A204.1 (cell line): ENCODE results near the gene GALNT17.
"Not testable (repeated sequence)": the region's sequence is repeated elsewhere in the genome, so short reads cannot be mapped to it uniquely, and the experiment has no call there.

Experiments
- FAIRE-seq: peaks from 2 replicates; lab custom pipeline; 2012; peaks lifted over from hg19 to GRCh38; lab: Jason Lieb, UNC

GALNT17 gene

DNA sequence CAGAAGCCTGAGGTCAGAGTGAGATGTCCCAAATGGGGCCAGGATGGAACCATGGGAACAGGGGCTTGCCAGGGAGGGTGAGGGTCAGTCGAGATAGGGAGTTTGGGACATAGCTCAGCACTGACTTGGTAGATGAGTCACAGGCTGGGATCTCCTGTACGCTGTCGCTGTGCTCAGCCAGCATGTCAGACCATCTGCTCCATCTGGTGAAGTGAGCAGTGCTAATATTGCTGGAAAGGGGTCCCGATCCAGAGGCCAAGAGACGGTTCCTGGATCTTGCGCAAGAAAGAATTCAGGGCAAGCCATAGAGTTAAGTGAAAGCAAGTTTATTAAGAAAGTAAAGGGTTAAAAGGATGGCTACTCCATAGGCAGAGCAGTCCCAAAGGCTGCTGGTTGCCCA is 505.6 kb downstream of the GALNT17 start:
- no peak for FAIRE-seq

- FAIRE-seq = no peak
Measured at GRCh38 chr7:71638108-71638507, 506.2 kb downstream of the GALNT17 start.

GRCh38 chr7:71639382-71640085 is 507.6 kb downstream of the GALNT17 start:
- FAIRE-seq = no peak

GRCh38 chr7:71643031-71643430 is 511.1 kb downstream of the GALNT17 start:
- FAIRE-seq = not testable (repeated sequence)

DNA sequence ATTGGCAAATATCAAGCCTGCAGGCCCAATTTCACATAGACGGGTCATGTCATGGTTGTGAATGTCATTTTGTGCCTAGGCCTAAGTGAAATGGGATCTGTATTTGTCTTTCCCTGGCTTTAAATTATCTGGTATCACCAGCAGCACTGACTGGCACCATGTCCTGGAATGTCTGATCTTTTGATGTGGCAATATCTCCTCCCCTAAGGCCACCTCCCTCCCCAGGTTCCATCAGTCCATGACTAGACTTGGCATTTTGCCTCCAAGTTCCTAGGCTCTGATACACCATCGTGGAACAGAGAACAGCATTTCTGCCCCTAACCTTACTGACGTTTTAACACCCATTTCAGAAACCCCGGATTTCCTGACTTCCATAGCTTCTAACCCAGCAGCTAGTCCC is 513.9 kb downstream of the GALNT17 start:
- FAIRE-seq = no peak

DNA sequence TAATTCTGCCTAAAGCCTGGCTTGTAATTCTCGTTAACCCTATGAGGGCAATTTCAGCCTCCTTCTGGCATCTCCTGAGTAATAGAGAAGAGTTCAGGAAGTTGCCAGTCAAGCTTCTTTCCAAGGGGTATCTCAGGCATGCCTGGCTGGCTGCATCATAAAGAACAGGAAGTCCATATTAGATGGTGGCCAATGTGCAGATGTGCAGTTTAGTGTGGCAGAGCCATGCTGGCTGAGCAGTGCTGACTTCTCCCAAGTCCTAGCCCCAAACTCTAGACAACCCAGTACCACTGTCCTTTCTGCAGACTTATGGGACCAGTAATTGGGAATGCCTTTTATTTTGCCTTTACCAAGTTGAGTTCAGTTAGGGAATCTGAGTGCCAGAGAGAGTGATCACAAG is 517.9 kb downstream of the GALNT17 start:
- no peak for FAIRE-seq

DNA sequence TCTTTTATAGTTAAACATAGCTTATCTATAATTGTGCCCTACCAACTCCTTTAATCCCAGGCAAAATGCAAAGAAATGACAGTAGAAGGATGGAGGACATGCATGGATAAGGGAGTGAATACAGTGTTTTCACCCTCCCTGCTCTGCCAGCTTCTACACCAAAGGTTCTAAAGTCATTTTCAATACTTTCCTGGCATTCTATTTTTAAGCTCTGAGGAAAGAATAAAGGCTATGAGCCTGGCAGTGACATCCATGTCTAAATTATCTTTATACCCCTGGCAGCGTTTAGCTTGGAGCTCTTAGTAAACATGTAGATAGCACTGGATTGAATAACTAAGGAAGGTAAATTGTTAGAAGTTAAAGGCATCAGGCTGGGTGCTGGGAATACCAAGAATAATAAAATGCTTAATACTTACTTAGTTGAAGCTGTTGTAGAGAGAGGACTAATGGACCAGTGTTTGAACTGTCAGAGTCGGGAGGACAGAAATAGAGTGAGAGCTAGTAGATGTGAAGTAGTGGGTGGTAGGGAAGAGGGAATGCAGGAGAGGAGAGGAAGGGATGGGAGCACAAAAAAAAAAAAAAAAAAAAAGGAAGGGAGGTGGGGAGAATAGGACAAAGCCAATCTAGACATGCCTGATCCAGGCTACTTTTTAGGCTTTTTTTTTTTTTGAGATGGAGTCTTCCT is 518.9 kb downstream of the GALNT17 start:
- no peak for FAIRE-seq

GRCh38 chr7:71652510-71652909 is 520.6 kb downstream of the GALNT17 start:
- no peak for FAIRE-seq

GRCh38 chr7:71657386-71657785 is 525.4 kb downstream of the GALNT17 start:
- FAIRE-seq = no peak

DNA sequence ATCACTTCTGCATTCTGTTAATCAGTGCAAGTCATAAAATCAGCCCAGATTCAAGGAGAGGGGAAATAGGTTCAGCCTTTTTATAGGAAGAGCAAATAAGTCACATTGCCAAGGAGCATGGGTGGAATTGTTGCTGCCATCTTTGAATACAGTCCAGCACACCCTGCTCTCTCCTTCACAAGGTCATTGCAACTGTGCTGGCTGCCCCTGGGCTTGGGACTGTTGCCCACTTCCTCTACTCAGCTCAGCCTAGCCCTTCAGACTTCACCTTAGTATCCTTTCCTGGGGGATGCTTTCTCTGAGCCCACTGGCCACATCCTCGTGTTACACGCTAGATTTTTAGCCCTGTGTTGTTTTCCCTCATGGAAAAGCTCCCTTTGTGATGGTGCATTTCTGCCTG is 527.7 kb downstream of the GALNT17 start:
- no peak for FAIRE-seq

DNA sequence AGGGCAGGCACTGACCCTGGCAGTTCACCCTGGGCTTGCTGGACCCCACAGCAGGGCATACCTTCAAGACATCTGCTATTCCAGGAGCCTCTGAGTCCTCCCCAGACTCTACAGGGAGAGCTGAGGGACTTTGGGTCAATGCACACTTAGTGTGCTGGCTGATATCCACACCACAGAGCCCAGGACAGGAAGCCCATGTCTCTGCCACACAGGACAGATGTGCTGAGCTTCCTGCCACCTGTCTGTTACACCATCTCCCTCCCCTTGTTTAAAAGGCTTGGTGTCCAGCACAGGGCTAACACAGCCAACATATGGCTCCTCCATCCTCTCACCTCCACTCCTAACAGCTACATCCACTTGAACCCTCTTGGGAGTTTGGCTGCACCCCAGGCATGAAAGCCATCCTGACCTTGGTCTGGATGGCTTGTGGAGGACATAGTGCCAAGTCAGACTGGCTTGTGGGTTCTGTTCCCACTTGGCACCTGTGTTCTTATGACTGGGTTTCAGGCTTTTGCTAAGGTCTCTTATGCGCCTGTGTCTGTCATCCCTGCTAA is 529.8 kb downstream of the GALNT17 start:
- no peak for FAIRE-seq

DNA sequence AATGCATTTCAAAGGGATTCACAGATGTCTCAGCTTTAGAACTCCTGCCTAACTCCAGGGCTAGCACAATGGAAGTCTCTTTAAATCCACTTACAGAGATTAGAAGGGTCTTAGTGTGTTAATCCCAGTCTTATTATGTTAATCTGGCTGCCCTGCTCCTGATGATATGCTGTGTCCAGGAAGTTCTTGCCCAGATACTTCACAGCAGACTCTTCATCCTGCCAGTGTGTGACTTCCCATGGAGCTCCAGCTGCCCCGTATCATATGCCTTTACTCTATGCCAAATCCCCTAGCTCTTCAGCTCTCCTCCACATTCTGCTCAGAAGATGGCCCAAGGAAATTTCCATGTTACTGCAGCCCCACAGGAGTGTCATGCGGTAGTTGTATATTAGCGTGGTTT is 533.8 kb downstream of the GALNT17 start:
- no peak for FAIRE-seq

DNA sequence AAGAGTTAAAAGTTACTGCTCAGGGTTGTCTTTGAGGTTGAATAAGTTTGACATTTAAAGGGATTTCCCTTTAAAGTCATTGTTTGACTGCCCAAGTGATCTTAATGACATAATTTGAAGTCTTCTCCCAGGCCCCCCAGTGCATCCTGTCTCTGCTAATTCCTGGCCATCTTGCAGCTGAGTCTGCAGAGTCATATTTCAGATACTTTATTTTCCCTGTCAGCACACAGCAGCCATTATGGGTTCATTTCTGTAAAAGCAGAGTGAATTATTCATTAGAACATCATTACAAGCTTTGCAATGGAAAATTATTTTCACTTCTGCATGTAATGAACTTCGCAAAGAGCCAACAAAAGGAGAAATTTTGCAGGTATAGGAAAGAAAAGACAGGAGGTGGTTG is 536.6 kb downstream of the GALNT17 start:
- FAIRE-seq = no peak

- FAIRE-seq = no peak
Measured at GRCh38 chr7:71679480-71679879, 547.5 kb downstream of the GALNT17 start.

GRCh38 chr7:71682181-71682580 is 550.2 kb downstream of the GALNT17 start:
- FAIRE-seq = no peak

DNA sequence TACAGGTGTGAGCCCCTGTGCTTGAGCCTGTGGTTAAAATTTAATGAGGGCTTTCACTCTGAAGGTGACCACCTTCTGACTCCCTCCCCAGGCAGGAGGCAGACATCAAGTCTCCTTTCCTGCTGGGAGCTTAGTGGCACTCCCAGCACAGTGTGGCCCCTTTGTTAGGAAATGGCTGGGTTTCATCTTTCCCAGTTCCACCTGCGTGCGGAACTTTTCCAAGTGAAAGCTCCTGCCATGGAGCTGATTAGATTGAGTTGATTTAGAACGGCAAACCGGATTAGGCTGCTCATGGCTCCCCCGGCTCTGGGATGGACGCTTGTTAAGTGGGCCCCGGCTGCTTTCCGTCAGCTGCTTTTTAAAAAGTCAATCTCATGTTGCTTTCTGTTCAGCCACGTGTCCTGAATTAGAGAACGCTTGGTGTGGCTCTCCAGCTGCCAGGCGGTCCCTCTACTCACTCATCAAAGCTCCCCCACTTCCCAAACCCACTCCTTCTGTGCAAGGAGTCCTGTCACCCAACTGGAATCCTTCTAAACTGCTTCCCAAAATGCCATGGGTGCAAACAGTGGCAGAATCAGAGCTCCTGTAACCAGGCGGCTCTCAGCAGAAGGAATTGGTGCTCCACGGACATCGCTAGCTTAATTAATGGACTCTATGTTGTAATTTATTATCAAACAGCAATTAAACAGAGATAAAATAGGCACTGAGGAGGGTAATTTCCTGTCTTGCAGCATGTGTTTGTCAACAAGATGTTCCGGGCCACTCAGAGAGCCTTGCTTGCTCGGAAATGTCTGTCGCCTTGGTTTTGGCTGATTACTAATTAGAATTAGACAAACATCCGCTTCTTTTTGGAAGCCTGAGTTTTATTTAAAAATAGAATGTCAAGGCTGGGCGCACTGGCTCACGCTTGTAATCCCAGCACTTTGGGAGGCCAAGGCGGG is 551.2 kb downstream of the GALNT17 start:
- no peak for FAIRE-seq

DNA sequence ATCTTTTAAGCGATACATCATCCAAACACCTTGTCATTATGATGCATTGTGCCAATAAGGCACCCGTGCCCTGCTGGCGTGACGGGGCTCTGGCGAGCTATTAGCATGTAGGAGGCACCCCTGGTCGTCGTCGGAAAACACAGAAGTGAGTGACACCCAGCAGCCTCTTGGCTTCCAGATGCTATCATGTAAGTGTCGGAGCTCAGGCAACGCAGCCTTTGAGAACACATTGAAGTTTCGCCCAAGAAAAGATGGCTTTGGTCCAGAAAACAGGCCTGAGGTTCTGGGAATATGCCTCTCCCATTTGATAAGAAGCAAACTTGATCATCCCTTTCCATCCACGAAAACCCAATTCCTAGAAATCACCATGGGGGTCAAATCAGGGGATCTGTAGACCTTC is 555.3 kb downstream of the GALNT17 start:
- no peak for FAIRE-seq

GRCh38 chr7:71687831-71688599 is 556.1 kb downstream of the GALNT17 start:
- no peak for FAIRE-seq

- FAIRE-seq = no peak
Measured at GRCh38 chr7:71691538-71691937, 559.6 kb downstream of the GALNT17 start.

DNA sequence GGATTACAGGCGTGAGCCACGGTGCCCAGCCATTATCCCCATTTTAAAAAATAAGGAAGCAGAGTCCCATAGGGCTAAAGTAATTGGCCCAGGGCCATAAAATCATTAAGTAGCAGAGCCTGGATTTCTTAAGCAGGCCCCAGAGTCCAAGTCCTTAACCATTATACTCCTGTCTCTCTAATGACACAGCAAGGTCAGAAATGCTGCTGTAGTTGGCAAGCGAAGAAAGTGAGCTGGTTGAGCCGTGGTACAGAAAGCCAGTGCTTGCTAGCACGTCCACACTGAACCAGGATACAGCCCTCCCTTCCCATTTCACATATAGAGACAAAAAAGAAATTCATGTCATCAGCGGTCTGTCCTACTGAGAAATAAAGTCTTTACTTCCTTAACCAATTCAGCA is 562.7 kb downstream of the GALNT17 start:
- FAIRE-seq = no peak

DNA sequence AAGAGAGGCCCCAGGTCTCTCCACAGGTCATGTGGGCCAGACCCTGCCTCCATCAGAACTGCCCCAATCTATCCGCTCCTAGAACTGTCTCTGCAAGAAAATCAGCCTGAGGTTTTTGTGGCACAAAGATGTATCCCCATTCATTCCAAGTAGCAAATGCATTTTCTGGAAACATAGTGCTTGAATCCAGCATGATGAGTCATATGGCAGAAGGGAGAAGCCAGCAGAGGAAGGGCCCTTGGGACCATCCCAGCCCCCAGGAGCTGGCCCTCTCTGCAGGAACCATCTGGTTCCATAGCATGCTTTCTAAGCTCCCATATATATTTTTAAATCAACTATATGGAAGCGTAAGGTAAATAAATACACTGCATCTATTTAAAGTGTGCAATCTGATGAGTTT is 563.2 kb downstream of the GALNT17 start:
- no peak for FAIRE-seq

DNA sequence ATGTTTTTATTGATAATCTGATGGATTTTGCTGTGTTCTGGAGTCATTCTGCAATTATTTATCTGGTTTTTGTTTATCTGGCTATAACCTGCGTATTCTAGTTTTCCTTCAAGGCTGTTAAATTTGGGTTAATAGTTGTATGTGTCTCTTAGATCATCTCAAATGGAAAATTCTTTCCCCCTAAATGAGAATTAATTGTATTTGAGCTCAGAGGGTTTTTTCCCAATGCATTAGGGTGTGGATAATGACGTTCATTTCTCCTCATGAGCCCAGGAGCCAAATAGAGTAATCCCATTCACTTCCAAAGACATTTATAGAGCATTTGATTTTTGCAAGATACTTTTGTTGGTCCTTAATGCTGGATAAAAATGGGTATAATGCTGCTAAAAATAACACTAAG is 564.6 kb downstream of the GALNT17 start:
- no peak for FAIRE-seq
